MG63 (cell line): ENCODE data around the gene TRPM2. TPM values are rescaled to one million over a fixed set of nuclear protein-coding genes. Genes with fewer than 3 reads are reported as not detected.
"Not testable (repeated sequence)": the region's sequence is repeated elsewhere in the genome, so short reads cannot be mapped to it uniquely, and the experiment has no call there.

Source experiments
- DNase-seq: peaks from one replicate; pipeline ENCODE4 v3.0.0-alpha.2; 2020
- H3K27me3 ChIP-seq: fragments of 250-450 bp; sonication (Bioruptor Pico); 2 replicates; pipeline ENCODE4 v1.5.1; 2020; ENCODE audit warnings: mild to moderate bottlenecking, moderate library complexity
- H3K36me3 ChIP-seq: fragments of 250-450 bp; sonication (Bioruptor Pico); 2 replicates; pipeline ENCODE4 v1.5.1; 2020; ENCODE audit warnings: mild to moderate bottlenecking, moderate library complexity
- H3K4me3 ChIP-seq: fragments of 250-450 bp; sonication (Bioruptor Pico); 2 replicates; pipeline ENCODE4 v1.5.1; 2020; ENCODE audit warnings: mild to moderate bottlenecking, moderate library complexity
- H3K9me3 ChIP-seq: fragments of 250-450 bp; sonication (Bioruptor Pico); 2 replicates; pipeline ENCODE4 v1.5.1; 2020; ENCODE audit warnings: mild to moderate bottlenecking, moderate library complexity
- total RNA-seq: library from RNA; depleted of rRNA; stranded (reverse); fragments of >200 nt; shearing (Covaris generic); gene quantifications from 2 replicates; pipeline ENCODE4 v1.2.3, GENCODE V29; 2014; ENCODE audit warnings: low replicate concordance

Gene TRPM2
- total RNA-seq, 1 experiment from 2014 or later = 0.13 TPM

DNA sequence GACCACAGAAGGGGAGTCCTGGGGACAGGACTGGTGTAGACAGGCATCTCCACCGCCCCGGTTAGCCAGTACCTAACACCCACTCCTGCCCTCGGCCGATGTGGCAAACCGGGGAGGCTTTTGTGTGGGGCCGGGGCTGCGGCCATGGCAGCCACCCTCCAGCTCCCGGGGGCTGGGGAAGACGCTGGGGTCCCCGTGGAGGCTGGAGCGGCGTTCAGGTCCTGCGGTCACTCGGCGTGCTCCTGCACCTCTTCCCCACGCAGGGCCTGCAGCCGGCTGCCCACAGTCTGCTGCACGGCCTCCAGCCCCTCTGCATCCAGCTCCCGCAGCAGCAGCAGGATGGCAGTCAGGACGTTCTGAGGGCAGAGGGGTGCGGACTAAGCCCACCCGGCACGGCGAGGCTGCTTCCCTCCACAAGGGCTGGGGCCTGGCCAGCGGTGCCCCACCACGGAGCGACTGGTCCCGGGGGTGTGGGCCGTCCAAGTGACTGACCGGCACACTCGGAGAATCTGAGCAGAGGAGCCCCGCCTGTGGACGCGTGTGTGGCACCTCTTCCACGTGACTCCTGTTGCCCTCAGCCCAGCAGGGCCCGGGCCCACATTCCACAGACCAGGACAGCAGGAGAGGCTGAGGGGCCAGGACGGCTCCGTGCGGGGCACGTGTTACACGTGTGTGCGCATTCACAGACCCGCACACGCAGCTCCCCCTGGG is 23.3 kb upstream of the TRPM2 start:
- peaks cover 6% of the 10 kb centered on the region; the same call in 1 of the 2 replicates for H3K36me3 ChIP-seq
- DNase-seq = no peak

DNA sequence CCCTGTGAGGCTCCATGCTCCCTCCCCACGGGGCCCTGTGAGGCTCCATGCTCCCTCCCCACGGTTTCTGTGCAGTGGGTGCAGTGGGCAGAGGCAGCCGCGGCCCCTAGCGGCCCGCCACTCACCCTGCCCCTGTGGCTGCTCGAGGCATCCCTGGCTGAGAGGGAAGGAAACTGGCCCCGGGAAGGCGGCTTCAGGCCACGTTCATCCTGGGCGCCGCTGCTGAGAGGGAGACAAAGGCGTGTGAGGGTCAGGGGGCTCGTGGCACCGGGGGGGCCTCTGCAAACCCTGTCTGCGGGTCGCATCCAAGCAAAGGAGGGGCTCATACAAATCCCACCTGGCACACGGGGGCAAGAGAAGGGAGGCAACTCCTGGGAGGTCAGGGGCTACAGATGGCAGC is 22.7 kb upstream of the TRPM2 start:
- Histone ChIP-seq H3K9me3 (no peaks in the 10 kb centered on the region), H3K27me3 (no peaks in the 10 kb centered on the region), H3K36me3 (0 out of 2 replicates have a peak, but pooled peaks cover 6% of the 10 kb centered on the region), H3K4me3 (no peak overlapping the region)
- DNase-seq = no peak

More for the DNA sequence above, 23.3 kb upstream of the TRPM2 start:
- Histone ChIP-seq H3K4me3 (no peak overlapping the region), H3K9me3 (no peaks in the 10 kb centered on the region), H3K27me3 (no peaks in the 10 kb centered on the region)

DNA sequence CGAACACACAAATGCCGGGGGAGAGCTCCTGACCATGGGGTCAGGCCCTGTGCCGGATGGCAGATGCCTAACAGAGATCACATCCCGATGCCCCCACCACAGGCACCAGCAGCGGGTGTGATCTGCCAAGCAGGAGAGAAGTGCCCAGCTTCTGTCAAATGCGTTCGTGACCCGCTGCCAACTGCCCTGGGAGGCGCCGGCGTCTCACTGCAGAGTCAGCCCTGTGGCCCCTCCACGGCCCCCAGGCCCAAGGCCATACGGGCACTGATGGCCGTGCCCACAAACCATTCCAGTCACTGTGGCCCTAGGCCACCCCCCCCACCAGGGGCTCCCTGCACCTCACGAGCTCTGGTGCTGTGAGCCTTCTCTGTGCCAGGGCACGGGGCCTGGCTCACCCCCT is 22.2 kb upstream of the TRPM2 start:
- Histone ChIP-seq H3K36me3 (0 out of 2 replicates have a peak, but pooled peaks cover 1% of the 10 kb centered on the region), H3K4me3 (no peak overlapping the region), H3K27me3 (no peaks in the 10 kb centered on the region), H3K9me3 (no peaks in the 10 kb centered on the region)
- DNase-seq = no peak

DNA sequence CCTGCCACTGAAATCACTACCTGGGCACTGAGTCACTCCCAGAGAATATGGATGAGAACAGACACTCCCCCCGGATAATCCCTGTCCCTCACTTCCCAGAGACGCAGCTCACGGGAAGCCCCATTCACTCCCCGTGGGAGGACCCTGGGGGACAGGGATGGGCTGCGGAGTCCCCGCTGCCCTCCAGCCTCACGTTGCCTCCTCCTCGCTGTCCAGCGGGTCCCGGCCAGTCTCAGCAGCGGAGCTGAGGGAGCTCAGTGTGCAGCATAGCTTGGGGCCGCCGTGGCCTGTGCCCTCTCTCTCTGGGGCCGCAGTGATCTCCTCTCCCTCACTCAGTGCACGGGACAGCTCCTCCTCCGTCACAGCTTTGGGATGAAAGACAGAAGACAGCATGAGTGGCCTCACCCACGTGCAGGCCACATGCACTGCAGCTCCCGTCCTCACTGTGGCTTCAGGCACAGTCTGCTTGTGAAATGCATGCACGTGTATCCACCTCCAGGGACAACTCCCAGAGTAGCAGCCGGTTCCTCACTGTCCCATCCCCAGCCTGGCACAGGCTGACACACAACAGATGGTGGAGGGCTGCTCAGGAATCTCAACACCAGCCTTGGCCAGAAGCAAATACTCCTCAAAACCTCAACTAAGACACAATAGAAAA is 21.6 kb upstream of the TRPM2 start:
- no peak for DNase-seq
- Histone ChIP-seq H3K36me3 (0 out of 2 replicates have a peak, but pooled peaks cover 2% of the 10 kb centered on the region), H3K9me3 (no peaks in the 10 kb centered on the region), H3K4me3 (no peak overlapping the region), H3K27me3 (no peaks in the 10 kb centered on the region)

DNA sequence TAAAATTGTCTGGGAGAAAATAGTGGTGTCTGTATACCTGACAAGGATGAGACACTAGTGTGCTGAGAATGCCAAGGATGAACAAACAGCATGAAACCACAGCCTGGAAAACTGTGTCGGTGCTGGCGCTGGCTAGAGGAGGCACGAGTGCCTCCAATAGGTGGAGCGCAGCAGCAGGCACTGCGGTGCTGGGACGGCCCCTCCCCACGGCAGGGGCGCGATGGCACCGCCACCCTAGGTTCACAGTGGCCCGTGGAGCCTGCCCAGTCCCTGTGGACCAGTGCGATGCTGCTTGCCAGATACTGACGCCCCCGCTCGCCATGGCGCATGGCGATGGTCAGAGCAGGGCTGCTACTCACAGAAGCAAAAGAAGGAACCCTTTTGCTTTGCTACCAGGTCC is 21.0 kb upstream of the TRPM2 start:
- H3K9me3 ChIP-seq = no peaks in the 10 kb centered on the region
- H3K4me3 ChIP-seq = no peak overlapping the region
- DNase-seq = no peak
- H3K36me3 ChIP-seq = 0 out of 2 replicates have a peak, but pooled peaks cover 2% of the 10 kb centered on the region
- H3K27me3 ChIP-seq = no peaks in the 10 kb centered on the region

DNA sequence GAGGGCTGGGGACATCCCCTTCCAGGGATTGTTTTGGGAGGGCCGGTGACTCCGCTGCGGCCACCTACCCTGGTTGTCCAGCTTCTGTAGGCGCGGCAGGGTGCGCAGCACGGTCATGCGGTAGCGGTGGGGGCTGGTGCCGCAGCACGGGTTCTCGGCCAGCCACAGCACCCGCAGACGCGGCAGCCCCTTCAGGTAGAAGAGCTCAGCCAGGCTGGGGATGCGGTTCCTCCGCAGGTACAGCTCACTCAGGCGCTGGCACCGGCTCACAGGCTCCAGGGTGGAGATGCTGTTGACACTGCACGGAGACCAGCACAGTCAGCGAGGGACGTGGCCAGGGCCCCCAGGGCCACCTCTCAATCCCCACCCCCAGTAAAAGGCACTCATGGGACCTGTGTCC is 20.5 kb upstream of the TRPM2 start:
- H3K27me3 ChIP-seq = no peaks in the 10 kb centered on the region
- no peak overlapping the region for H3K4me3 ChIP-seq
- no peak for DNase-seq
- no peaks in the 10 kb centered on the region for H3K9me3 ChIP-seq
- H3K36me3 ChIP-seq = 0 out of 2 replicates have a peak, but pooled peaks cover 2% of the 10 kb centered on the region

DNA sequence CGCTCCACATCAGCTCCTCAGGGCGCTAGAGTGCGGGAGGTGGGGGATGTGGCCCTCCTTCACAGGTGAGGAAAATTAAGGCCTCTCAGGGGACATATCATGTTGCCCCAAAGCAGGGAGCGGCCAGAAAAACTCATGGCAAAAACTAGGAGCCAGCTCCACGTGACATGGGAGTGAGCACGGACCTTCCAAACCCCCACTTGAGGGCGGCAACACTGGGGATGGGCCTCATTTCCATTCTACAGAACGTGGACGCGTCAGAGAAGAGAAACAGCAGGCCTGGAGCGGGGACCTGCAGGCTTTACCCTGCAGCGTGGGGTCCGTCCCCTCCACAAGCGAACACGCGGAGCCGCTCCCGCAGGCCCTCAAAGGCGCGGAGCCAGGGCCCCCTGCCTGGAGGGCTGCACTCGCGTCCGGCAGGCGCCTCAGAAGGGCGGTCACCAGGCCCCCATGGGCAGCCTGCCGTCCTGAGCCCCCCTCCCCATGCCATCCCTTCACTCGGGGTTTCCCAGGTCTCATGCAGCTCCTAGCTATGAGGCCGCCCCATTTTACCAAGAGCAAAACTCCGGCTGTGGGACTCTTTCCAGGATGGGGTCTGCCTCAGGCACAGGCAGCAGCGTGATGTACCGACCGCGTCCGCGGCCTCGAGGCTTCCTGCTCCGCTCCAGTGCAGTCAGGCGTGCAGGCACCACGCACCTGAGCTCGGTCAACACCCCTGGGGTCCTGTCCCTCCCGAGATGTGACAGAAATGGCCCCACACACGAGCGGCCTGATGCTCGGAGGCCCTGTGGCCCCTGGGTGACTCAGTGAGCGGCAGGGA is 19.7 kb upstream of the TRPM2 start:
- 0 out of 2 replicates have a peak, but pooled peaks cover 2% of the 10 kb centered on the region for H3K36me3 ChIP-seq
- no peaks in the 10 kb centered on the region for H3K27me3 ChIP-seq
- no peak overlapping the region for H3K4me3 ChIP-seq
- no peak for DNase-seq
- H3K9me3 ChIP-seq = no peaks in the 10 kb centered on the region

DNA sequence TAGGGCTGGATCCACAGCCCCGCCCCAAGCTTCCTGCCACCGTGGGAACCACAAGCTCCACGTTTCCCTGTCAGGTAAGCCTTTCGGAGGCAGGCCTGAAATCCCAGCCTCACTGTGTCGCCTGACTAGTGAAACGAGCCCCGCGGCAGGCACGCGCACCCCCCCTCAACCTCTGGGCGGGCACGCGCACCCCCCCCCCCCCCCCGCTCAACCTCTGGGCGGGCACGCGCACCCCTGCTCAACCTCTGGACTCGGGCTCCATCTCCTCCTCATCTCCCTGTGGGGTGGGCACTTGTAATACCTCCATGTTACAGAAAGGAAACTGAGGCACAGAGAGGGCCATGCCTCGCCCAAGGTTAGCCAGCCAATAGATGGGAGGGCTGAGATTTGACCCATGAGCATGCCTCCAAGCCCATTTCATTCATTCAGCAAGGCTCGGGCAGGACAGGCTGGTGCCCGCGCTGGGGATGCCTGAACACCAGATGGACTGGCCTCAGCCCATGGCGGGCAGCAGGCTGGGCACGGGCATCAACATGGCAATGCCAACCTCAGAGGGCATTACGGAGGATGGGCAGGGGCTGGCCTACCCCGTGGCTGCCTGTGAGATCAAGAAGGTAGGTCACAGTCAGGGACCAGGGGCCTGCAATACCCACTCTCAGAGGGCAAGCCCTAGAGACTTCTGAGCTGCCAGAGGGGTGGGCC is 18.9 kb upstream of the TRPM2 start:
- Histone ChIP-seq H3K36me3 (0 out of 2 replicates have a peak, but pooled peaks cover 2% of the 10 kb centered on the region), H3K4me3 (no peak overlapping the region), H3K27me3 (no peaks in the 10 kb centered on the region), H3K9me3 (no peaks in the 10 kb centered on the region)
- no peak for DNase-seq

DNA sequence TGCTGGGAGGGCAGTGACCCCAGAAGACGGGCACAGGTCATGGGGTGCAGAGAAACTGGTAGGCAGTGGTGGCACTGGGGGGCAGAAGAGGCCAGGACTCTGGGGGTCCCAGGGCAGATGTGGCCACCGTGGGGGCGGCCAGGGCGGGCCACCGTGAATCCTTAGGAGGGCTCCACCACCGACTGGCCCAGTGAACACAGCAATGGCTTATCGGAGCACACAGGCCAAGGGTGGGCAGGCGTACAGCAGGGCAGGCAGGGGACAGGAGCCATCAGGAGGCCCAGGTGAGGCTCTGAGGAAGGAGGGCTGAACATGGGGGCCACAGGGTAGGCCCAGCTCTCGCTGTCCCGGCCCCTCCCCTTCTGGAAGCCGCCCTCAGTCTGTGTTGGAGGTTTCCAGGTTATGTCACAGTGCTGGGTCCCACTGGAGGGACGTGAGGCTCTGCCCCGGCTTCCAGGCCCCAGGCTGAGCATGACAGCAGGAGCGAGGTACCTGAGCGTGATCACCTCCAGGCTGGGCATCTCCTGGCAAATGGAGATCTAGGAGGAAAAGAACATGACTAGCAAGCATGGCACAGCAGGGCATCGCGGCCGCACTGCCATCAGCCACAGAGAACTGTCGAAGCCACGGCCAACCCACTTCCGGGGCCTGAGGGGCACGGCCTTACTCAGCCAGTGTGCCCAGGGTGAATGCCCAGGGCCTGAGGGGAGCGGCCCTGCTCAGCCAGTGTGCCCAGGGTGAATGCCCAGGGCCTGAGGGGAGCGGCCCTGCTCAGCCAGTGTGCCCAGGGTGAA is 18.0 kb upstream of the TRPM2 start:
- Histone ChIP-seq H3K36me3 (0 out of 2 replicates have a peak, but pooled peaks cover 2% of the 10 kb centered on the region), H3K4me3 (no peak overlapping the region), H3K27me3 (no peaks in the 10 kb centered on the region), H3K9me3 (no peaks in the 10 kb centered on the region)
- DNase-seq = no peak

DNA sequence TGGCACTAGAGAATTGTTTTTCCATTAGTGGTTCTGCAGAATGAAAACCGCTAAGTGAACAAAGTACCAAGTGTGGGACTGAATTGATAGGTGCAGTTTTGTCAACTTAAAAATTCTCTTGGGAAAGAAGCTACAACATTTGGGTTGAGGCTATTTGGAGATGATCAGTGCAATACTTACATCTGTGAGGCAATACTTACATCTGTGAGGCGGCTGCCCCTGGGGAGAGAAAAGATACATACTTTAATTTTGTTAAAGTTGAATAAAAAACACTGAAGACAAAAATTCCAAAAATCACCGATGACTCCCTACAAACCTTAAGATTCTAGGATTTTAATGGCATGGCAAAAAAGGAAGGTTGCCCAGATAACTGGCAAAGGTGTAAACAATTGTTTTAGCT is 16.0 kb upstream of the TRPM2 start:
- 0 out of 2 replicates have a peak, but pooled peaks cover 2% of the 10 kb centered on the region for H3K36me3 ChIP-seq
- no peaks in the 10 kb centered on the region for H3K27me3 ChIP-seq
- DNase-seq = no peak
- H3K9me3 ChIP-seq = no peaks in the 10 kb centered on the region
- no peak overlapping the region for H3K4me3 ChIP-seq

DNA sequence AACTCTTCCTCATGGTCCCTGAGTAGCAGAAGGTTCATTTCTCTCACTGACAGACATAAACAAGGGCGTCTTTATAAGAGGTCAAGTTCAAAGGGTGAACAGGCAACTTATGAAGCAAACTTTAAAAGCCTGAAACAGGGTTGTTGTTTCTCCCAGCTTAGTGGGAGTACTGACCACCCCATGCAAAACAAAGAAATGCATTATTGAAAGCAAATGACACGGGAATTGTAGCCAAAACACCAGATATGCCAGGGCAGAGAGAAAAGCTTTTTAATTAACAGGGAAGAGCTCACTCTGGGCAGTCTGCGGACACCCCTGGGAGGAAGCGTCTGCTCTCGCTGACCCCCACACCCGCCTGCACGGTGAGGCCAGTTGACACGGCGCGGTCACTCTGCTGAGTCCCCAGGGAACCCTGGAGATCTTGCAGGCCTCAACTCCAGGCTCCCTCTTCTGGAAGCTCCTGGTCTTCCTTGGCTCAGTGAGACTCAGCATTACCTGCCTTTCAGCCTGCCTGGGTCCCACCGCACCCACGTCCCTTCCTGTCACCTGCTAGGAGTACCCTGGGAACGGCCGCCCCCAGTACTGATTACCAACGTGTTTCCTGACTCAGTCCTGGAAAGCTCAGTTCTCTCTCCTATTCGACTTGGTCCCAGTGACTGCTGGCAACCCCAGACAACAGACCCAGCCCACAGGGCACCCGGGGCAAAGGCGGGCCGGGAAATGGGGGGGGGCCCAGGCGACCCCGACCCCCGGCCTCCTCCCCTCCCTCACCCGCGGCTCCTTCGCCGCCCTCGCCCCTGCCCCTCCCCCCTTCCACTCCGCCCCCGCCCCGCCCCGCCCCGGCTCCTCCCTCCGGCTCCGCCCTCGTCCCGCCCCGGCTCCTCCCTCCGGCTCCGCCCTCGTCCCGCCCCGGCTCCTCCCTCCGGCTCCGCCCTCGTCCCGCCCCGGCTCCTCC is 15.2 kb upstream of the TRPM2 start:
- Histone ChIP-seq H3K27me3 (no peaks in the 10 kb centered on the region), H3K9me3 (no peaks in the 10 kb centered on the region), H3K36me3 (0 out of 2 replicates have a peak, but pooled peaks cover 2% of the 10 kb centered on the region), H3K4me3 (peak overlapping the region; percentile 33)
- peak; percentile 45 for DNase-seq

DNA sequence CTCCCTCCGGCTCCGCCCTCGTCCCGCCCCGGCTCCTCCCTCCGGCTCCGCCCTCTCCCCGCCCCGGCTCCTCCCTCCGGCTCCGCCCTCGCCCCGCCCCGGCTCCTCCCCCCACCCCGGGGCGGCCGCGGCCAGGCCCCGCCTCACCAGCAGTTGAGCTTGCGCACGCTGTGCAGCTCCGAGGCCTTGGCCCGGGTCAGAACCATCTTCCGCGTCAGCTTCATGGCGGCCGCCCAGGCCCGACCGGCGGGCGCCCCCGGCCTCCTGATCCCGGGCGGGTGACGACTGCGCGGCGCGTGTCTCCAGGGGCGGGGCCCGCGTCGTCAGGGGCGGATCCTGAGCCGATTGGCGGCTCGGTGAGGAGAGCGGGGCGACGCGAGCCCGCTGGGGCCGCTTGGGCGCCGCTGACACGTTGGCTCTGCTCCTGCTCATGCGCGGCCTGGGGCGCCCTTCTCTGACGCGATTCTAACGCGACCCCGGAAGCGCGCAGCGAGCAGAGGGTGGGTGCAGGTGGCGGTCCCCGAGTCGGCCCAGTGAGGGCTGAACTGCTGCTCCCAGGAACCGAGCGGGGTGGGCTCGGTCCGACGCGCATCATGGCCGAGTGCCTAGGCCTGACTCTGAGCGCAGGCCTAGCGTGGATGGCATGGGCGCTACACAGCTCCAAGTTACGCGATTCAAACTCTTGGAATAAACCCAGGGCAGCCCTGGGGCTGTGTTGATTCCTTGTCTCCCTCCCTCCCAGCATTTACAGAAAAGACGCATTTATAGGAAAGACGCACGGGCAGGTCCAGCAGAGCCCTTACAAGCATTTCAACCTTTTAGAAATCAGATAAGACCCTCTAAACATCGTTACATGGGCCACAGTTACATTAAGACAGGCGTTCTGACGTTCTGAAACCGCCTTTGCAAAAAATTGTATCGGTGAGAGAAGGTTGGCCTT is 14.2 kb upstream of the TRPM2 start, which contains the start of gene CFAP410:
CFAP410 (minus strand) TSS at position 420 of the 940 bp plus-strand sequence; CDS start at position 224, 196 bp downstream.
- 0 out of 2 replicates have a peak, but pooled peaks cover 2% of the 10 kb centered on the region for H3K36me3 ChIP-seq
- H3K9me3 ChIP-seq = no peaks in the 10 kb centered on the region
- H3K27me3 ChIP-seq = no peaks in the 10 kb centered on the region
- peak within 1 kb of the TSS; percentile 77 for H3K4me3 ChIP-seq
- DNase-seq = peak; percentile 95

DNA sequence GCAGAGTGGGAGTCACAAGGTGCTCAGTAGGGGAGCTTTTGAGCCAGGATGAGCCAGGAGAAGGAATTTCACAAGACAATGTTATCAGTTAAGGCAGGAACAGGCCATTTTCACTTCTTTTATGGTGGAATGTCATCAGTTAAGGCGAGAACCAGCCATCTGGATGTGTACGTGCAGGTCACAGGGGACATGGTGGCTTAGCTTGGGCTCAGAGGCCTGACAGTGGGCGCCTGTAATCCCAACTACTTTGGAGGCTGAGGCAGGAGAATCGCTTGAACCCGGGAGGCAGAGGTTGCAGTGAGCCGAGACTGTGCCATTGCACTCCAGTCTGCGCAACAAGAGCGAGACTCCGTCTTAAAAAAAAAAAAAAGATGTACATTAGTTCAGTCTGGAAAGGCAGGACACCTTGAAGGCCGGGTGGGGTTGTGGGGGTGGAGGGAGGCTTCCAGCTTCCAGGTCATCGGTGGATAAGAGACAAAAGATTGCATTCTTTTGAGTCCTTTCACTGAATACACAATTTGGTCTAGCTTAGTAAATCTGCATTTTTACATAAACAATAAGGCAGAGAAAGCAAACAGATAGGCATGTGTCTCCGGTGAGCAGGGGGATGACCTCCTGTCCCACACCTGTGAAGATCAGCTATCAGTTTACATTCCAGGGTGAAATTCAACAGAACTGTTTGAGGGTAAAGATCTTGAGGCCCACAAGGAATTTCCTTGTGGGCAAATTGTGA is 11.5 kb upstream of the TRPM2 start:
- not testable (repeated sequence) for DNase-seq, H3K27me3 ChIP-seq, H3K4me3 ChIP-seq, H3K9me3 ChIP-seq, H3K36me3 ChIP-seq
